Coronary artery (tissue), 2 donors: ENCODE data around the gene PPFIA2.
"Not testable (repeated sequence)": the region's sequence is repeated elsewhere in the genome, so short reads cannot be mapped to it uniquely, and the experiment has no call there.

Experiments used
- DNase-seq: peaks from one replicate; pipeline ENCODE4 v3.0.0-alpha.2; 2017; ENCODE audit warnings: low spot score
- H3K27ac ChIP-seq, 2 donors: fragments of 200-600 bp; sonication (generic); one replicate each; pipeline ENCODE4 v1.5.1; 2016 to 2019
- H3K4me3 ChIP-seq: fragments of 200-600 bp; sonication (generic); 2 replicates; pipeline ENCODE4 v1.5.1; 2016; ENCODE audit warnings: mild to moderate bottlenecking, moderate library complexity
- CTCF ChIP-seq: fragments of 200-600 bp; sonication (generic); IDR thresholded peaks from one replicate; pipeline ENCODE4 v1.5.1; 2019; ENCODE audit warnings: antibody characterized with exemption

The PPFIA2 gene

GRCh38 chr12:81224626-81225025 lies 534.5 kb downstream of the PPFIA2 start:
- no peak for TF ChIP-seq CTCF
- Histone ChIP-seq H3K27ac (no peak overlapping the region), H3K4me3 (no peak overlapping the region)
- DNase-seq: no peak

- TF ChIP-seq CTCF: no peak
- no peak overlapping the region for H3K27ac ChIP-seq
- DNase-seq: no peak
- no peak overlapping the region for H3K4me3 ChIP-seq
Measured at GRCh38 chr12:81222846-81223592, 536.1 kb downstream of the PPFIA2 start.

GRCh38 chr12:81221681-81222080 lies 537.5 kb downstream of the PPFIA2 start:
- TF ChIP-seq CTCF: no peak
- Histone ChIP-seq H3K4me3 (no peak overlapping the region), H3K27ac (no peak overlapping the region)
- no peak for DNase-seq

- no peak overlapping the region for H3K4me3 ChIP-seq
- no peak for TF ChIP-seq CTCF
- H3K27ac ChIP-seq: no peak overlapping the region
- DNase-seq: no peak
Measured at GRCh38 chr12:81216739-81217138, 542.4 kb downstream of the PPFIA2 start.

- Histone ChIP-seq H3K27ac (no peak overlapping the region), H3K4me3 (no peak overlapping the region)
- no peak for TF ChIP-seq CTCF
- no peak for DNase-seq
Measured at GRCh38 chr12:81212996-81213696, 546.0 kb downstream of the PPFIA2 start.

- Histone ChIP-seq H3K27ac (no peak overlapping the region), H3K4me3 (no peak overlapping the region)
- TF ChIP-seq CTCF: no peak
- no peak for DNase-seq
Measured at GRCh38 chr12:81211306-81211705, 547.8 kb downstream of the PPFIA2 start.

- H3K4me3 ChIP-seq, H3K27ac ChIP-seq, DNase-seq: not testable (repeated sequence)
Measured at GRCh38 chr12:81209772-81210225, 549.4 kb downstream of the PPFIA2 start.
